CD14-positive monocyte (primary cell): ENCODE measurements around the gene TNIP1. TPM values are rescaled to one million over a fixed set of nuclear protein-coding genes. Genes with fewer than 3 reads are reported as not detected.
A peak's percentile ranks its signal among the peaks of the same experiment; 100 is the strongest.

ENCODE experiments used
- DNase-seq, 3 donors: peaks; one replicate each; pipeline ENCODE4 v3.0.0-alpha.2; 2011 to 2022
- H2AFZ ChIP-seq: 2 replicates; pipeline ENCODE4 v1.6.0; 2012; ENCODE audit warnings: mild to moderate bottlenecking, low read depth, low read length, inconsistent platforms; ENCODE audit not compliant: insufficient read depth, poor library complexity, severe bottlenecking
- H3K27ac ChIP-seq, 2 donors: 1 replicate in 1 of 2; 2 replicates in 1 of 2; pipeline ENCODE4 v1.5.1; 2012 to 2013; ENCODE audit warnings: low read length in 2 of 2, control low read depth in 1 of 2, inconsistent platforms in 1 of 2, low read depth in 1 of 2, mild to moderate bottlenecking in 1 of 2
- H3K27me3 ChIP-seq, 2 donors: one replicate each; pipeline versions ENCODE4 v1.6.0 to v1.6.1; 2011 to 2013; ENCODE audit warnings: low read length in 2 of 2; ENCODE audit not compliant: control insufficient read depth in 2 of 2, insufficient read depth in 2 of 2
- H3K36me3 ChIP-seq, 2 donors: replicated peaks in 1 of 2; 1 replicate in 1 of 2; 2 replicates in 1 of 2; pipeline versions ENCODE4 v1.5.1 to v1.6.1; 2012 to 2013; ENCODE audit warnings: low read length in 2 of 2, control low read depth in 1 of 2, inconsistent platforms in 1 of 2, mild to moderate bottlenecking in 1 of 2; ENCODE audit not compliant: insufficient read depth in 2 of 2, control insufficient read depth in 1 of 2
- H3K4me1 ChIP-seq, 2 donors: 1 replicate in 1 of 2; 2 replicates in 1 of 2; pipeline versions ENCODE4 v1.5.1 to v1.6.1; 2012 to 2013; ENCODE audit warnings: low read length in 2 of 2, control low read depth in 1 of 2, inconsistent platforms in 1 of 2, mild to moderate bottlenecking in 1 of 2, moderate library complexity in 1 of 2; ENCODE audit not compliant: insufficient read depth in 2 of 2, control insufficient read depth in 1 of 2
- H3K4me2 ChIP-seq: replicated peaks from 2 replicates; pipeline ENCODE3; 2012; ENCODE audit warnings: low read length, moderate library complexity, mild to moderate bottlenecking; ENCODE audit not compliant: poor library complexity, severe bottlenecking; ENCODE audit errors: extremely low read depth
- H3K4me3 ChIP-seq, 3 experiments: fragments of 200-600 bp in 1 of 3; sonication (generic) in 1 of 3; replicated peaks in 1 of 3; 1 replicate in 2 of 3; 2 replicates in 1 of 3; pipeline ENCODE4 v1.5.1; 2011 to 2013; ENCODE audit warnings: low read length in 3 of 3, mild to moderate bottlenecking in 3 of 3, control low read depth in 2 of 3, low read depth in 2 of 3, inconsistent platforms in 1 of 3, moderate library complexity in 1 of 3
- H3K79me2 ChIP-seq: 2 replicates; pipeline ENCODE4 v1.6.0; 2012; ENCODE audit warnings: mild to moderate bottlenecking, control low read depth, inconsistent platforms, low read length, moderate library complexity; ENCODE audit not compliant: insufficient read depth
- H3K9ac ChIP-seq: 2 replicates; pipeline ENCODE4 v1.6.0; 2017; ENCODE audit warnings: low read length, mild to moderate bottlenecking; ENCODE audit not compliant: insufficient read depth, poor library complexity, severe bottlenecking
- H3K9me3 ChIP-seq, 2 donors: replicated peaks in 1 of 2; 1 replicate in 1 of 2; 2 replicates in 1 of 2; pipeline versions ENCODE4 v1.5.1 to v1.6.1; 2012 to 2013; ENCODE audit warnings: low read length in 2 of 2, control low read depth in 1 of 2; ENCODE audit not compliant: control insufficient read depth in 1 of 2, insufficient read depth in 1 of 2
- H4K20me1 ChIP-seq: 2 replicates; pipeline ENCODE4 v1.6.0; 2012; ENCODE audit warnings: mild to moderate bottlenecking, low read length, control low read depth, moderate library complexity; ENCODE audit not compliant: insufficient read depth
- H3K27ac Mint-ChIP-seq, 7 donors: one replicate each; pipeline ENCODE4 v1.8.0; 2020; ENCODE audit warnings: mild to moderate bottlenecking in 7 of 7, mixed read lengths in 7 of 7, moderate library complexity in 6 of 7, inconsistent platforms in 2 of 7
- H3K27me3 Mint-ChIP-seq, 3 donors: one replicate each; pipeline ENCODE4 v1.8.0; 2021 to 2022; ENCODE audit warnings: low read depth in 3 of 3, mild to moderate bottlenecking in 3 of 3, mixed read lengths in 3 of 3, moderate library complexity in 3 of 3, inconsistent platforms in 1 of 3
- H3K36me3 Mint-ChIP-seq, 2 donors: one replicate each; pipeline ENCODE4 v1.8.0; 2020; ENCODE audit warnings: mixed read lengths in 2 of 2, inconsistent platforms in 1 of 2, mild to moderate bottlenecking in 1 of 2
- H3K4me1 Mint-ChIP-seq: one replicate; pipeline ENCODE4 v1.8.0; 2020; ENCODE audit warnings: mild to moderate bottlenecking, mixed read lengths
- H3K4me3 Mint-ChIP-seq, 2 donors: one replicate each; pipeline ENCODE4 v1.8.0; 2020; ENCODE audit warnings: mild to moderate bottlenecking in 2 of 2, mixed read lengths in 2 of 2, moderate library complexity in 1 of 2
- H3K9me3 Mint-ChIP-seq, 7 donors: one replicate each; pipeline ENCODE4 v1.8.0; 2020 to 2022; ENCODE audit warnings: mixed read lengths in 7 of 7, mild to moderate bottlenecking in 6 of 7, moderate library complexity in 6 of 7, inconsistent platforms in 2 of 7
- CTCF ChIP-seq: fragments of 200-600 bp; IDR thresholded peaks from one replicate; pipeline ENCODE4 v1.8.0; 2022; ENCODE audit warnings: antibody characterized with exemption, mild to moderate bottlenecking
- WGBS: methylation state at CpG from one replicate; pipeline ENCODE4 v1.1.5; 2013; ENCODE audit warnings: missing lambda C conversion rate; ENCODE audit not compliant: insufficient coverage; 5-methylcytosine and 5-hydroxymethylcytosine counted together
- intact Hi-C, 2 donors: fragments of 100-400 bp; cut with micrococcal nuclease; formaldehyde crosslinking; loops; one replicate each; pipeline versions ENCODE4 v1.15.0 to v1.15.1; 2023
- polyA plus RNA-seq, 3 donors: library from polyadenylated mRNA; depleted of rRNA in 1 of 3; unstranded in 2 of 3; stranded (reverse) in 1 of 3; fragments of 300-500 nt in 2 of 3; fragments of >200 nt in 1 of 3; fragmentation: Illumina TruSeq in 2 of 3; gene quantifications; 1 replicate in 2 of 3; 2 replicates in 1 of 3; pipeline ENCODE4 v1.2.3, GENCODE V29; 2012 to 2021

Gene TNIP1
- polyA plus RNA-seq, 3 donors: 30.8 to 108 (median 46.4) TPM

GRCh38 chr5:151075698-151076331 is 5.0 kb downstream of the TNIP1 start:
- Histone ChIP-seq H3K4me3 (no peak overlapping the region), H3K27ac (peak overlapping the region in 1 of 2 donors; percentile 45), H2AFZ (no peak overlapping the region), H3K36me3 (peaks cover 23 to 60% of the 10 kb centered on the region in 2 donors), H4K20me1 (peaks cover 95% of the 10 kb centered on the region), H3K27me3 (no peaks in the 10 kb centered on the region), H3K9me3 (no peaks in the 10 kb centered on the region), H3K79me2 (peaks cover 100% of the 10 kb centered on the region), H3K9ac (no peak overlapping the region), H3K4me2 (no peak overlapping the region), H3K4me1 (peaks cover 31 to 49% of the 10 kb centered on the region in 2 donors)
- Mint-ChIP-seq H3K4me1 (peaks cover 66% of the 10 kb centered on the region), H3K9me3 (no peaks in the 10 kb centered on the region), H3K27ac (peak overlapping the region in 5 of 7 donors; percentile 43 to 78 (median 65)), H3K27me3 (peaks cover 0 to 1% (median 0%) of the 10 kb centered on the region in 3 donors), H3K36me3 (peaks cover 56 to 72% of the 10 kb centered on the region in 2 donors), H3K4me3 (no peak overlapping the region)
- intact Hi-C loops: no loop called here
- peak in 1 of 3 donors; percentile 59 for DNase-seq
- no peak for TF ChIP-seq CTCF
- WGBS: 90% methylated on average over 4 of the region's 5 CpGs

DNA sequence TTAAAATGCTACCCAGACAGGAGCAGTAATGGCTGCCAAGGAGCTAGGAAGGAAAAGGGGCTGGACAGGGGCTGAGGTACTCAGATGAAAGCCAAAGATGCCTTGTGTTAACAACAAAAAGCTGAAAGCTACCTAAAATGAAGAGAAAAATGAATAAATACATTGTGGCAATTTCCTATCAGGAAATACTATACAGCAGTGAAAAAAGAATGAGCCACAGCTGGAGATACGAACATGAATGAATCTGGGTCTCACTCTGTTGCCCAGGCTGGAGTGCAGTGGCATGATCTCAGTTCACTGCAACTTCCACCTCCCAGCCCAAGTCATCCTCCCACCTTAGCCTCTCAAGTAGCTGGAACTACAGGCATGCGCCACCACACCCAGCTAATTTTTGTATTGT is 6.3 kb downstream of the TNIP1 start:
- Histone ChIP-seq H3K79me2 (peaks cover 100% of the 10 kb centered on the region), H3K4me2 (no peak overlapping the region), H3K4me1 (peaks cover 27 to 46% of the 10 kb centered on the region in 2 donors), H3K9ac (no peak overlapping the region), H3K9me3 (no peaks in the 10 kb centered on the region), H3K27me3 (no peaks in the 10 kb centered on the region), H3K27ac (no peak overlapping the region), H4K20me1 (peaks cover 100% of the 10 kb centered on the region), H3K36me3 (peaks cover 27 to 72% of the 10 kb centered on the region in 2 donors), H2AFZ (no peak overlapping the region), H3K4me3 (no peak overlapping the region)
- H3K4me3 Mint-ChIP-seq: no peak overlapping the region
- WGBS: 100% methylated on average over 1 of the region's 2 CpGs
- no peak for DNase-seq
- H3K9me3 Mint-ChIP-seq: no peaks in the 10 kb centered on the region
- H3K36me3 Mint-ChIP-seq: peaks cover 65 to 78% of the 10 kb centered on the region in 2 donors
- no peak for TF ChIP-seq CTCF
- peaks cover 69% of the 10 kb centered on the region for H3K4me1 Mint-ChIP-seq
- intact Hi-C loops: no loop called here
- H3K27ac Mint-ChIP-seq: peak overlapping the region in 3 of 7 donors; percentile 21 to 58 (median 46)
- H3K27me3 Mint-ChIP-seq: peaks cover 0 to 1% (median 0%) of the 10 kb centered on the region in 3 donors
